GM23338 (cell line): ENCODE data around the gene CMTM6. TPM values are rescaled to one million over a fixed set of nuclear protein-coding genes. Genes with fewer than 3 reads are reported as not detected.

Experiments
- ATAC-seq: fragments of 200-7000 bp; cut with Tn5 transposase; 3 replicates; pipeline ENCODE4 v1.9.1; 2020
- DNase-seq: peaks from one replicate; pipeline ENCODE4 v3.0.0-alpha.2; 2015; ENCODE audit warnings: low spot score
- H2AFZ ChIP-seq: fragments of 200-600 bp; sonication (generic); 2 replicates; pipeline ENCODE4 v1.8.0; 2016; ENCODE audit warnings: antibody characterized with exemption, mild to moderate bottlenecking, moderate library complexity
- H3F3A ChIP-seq: fragments of 200-600 bp; sonication (generic); replicated peaks from 2 replicates; pipeline ENCODE4 v1.8.0; 2017; ENCODE audit warnings: antibody characterized with exemption, mixed run types, low read depth
- H3K27ac ChIP-seq: fragments of 200-600 bp; sonication (generic); 2 replicates; pipeline ENCODE4 v1.6.1; 2016; ENCODE audit warnings: low read depth
- H3K27me3 ChIP-seq: fragments of 200-600 bp; sonication (generic); 2 replicates; pipeline ENCODE4 v1.8.0; 2016; ENCODE audit warnings: mild to moderate bottlenecking, mixed run types, moderate library complexity; ENCODE audit not compliant: insufficient read depth
- H3K36me3 ChIP-seq: fragments of 200-600 bp; sonication (generic); 2 replicates; pipeline ENCODE4 v1.8.0; 2016; ENCODE audit warnings: mild to moderate bottlenecking; ENCODE audit not compliant: insufficient read depth
- H3K4me1 ChIP-seq: fragments of 200-600 bp; sonication (generic); 2 replicates; pipeline ENCODE4 v1.8.0; 2016; ENCODE audit warnings: mild to moderate bottlenecking, moderate library complexity; ENCODE audit not compliant: insufficient read depth
- H3K4me2 ChIP-seq: fragments of 200-600 bp; sonication (generic); 2 replicates; pipeline ENCODE4 v1.7.1; 2017; ENCODE audit warnings: mixed run types
- H3K4me3 ChIP-seq: fragments of 200-600 bp; sonication (generic); 2 replicates; pipeline ENCODE4 v1.6.1; 2016; ENCODE audit warnings: mixed run types
- H3K79me2 ChIP-seq: fragments of 200-600 bp; sonication (generic); replicated peaks from 2 replicates; pipeline ENCODE4 v1.8.0; 2017; ENCODE audit warnings: mild to moderate bottlenecking; ENCODE audit not compliant: insufficient read depth
- H3K9me2 ChIP-seq: fragments of 200-600 bp; sonication (generic); 2 replicates; pipeline ENCODE4 v1.8.0; 2017; ENCODE audit not compliant: insufficient read depth
- H4K20me1 ChIP-seq: fragments of 200-600 bp; sonication (generic); replicated peaks from 2 replicates; pipeline ENCODE4 v1.8.0; 2017; ENCODE audit warnings: mild to moderate bottlenecking; ENCODE audit not compliant: insufficient read depth
- H3K27ac Mint-ChIP-seq: 2 replicates; pipeline ENCODE4 v1.8.0; 2020; ENCODE audit warnings: inconsistent platforms, mild to moderate bottlenecking, moderate library complexity, mixed read lengths
- H3K27me3 Mint-ChIP-seq: 3 replicates; pipeline ENCODE4 v1.8.0; 2022; ENCODE audit warnings: low read depth, mild to moderate bottlenecking, moderate library complexity, mixed read lengths, inconsistent platforms; ENCODE audit not compliant: insufficient read depth, poor library complexity
- H3K36me3 Mint-ChIP-seq: 3 replicates; pipeline ENCODE4 v1.8.0; 2021; ENCODE audit warnings: low read depth, mild to moderate bottlenecking, inconsistent platforms, moderate library complexity, mixed read lengths
- H3K4me1 Mint-ChIP-seq: 3 replicates; pipeline ENCODE4 v1.8.0; 2020; ENCODE audit warnings: mild to moderate bottlenecking, inconsistent platforms, mixed read lengths
- H3K4me3 Mint-ChIP-seq: 3 replicates; pipeline ENCODE4 v1.8.0; 2021; ENCODE audit warnings: moderate library complexity, mild to moderate bottlenecking, inconsistent platforms, mixed read lengths
- H3K9me3 Mint-ChIP-seq: 3 replicates; pipeline ENCODE4 v1.8.0; 2020; ENCODE audit warnings: moderate library complexity, mild to moderate bottlenecking, inconsistent platforms, mixed read lengths
- CREB1 ChIP-seq: fragments of 250-450 bp; sonication (Bioruptor Pico); IDR thresholded peaks from 2 replicates; pipeline ENCODE4 v1.5.0; 2020; ENCODE audit warnings: low read depth, mild to moderate bottlenecking, moderate library complexity
- EZH2 ChIP-seq: fragments of 200-600 bp; sonication (generic); IDR thresholded peaks from one replicate; pipeline ENCODE4 v1.8.0; 2017; ENCODE audit warnings: antibody characterized with exemption, mild to moderate bottlenecking, low read depth; ENCODE audit not compliant: unreplicated experiment
- EZH2phosphoT487 ChIP-seq: fragments of 200-600 bp; sonication (generic); IDR thresholded peaks from one replicate; pipeline ENCODE4 v1.8.1; 2018; ENCODE audit warnings: antibody characterized with exemption; ENCODE audit not compliant: unreplicated experiment
- JUNB ChIP-seq: IDR thresholded peaks from one replicate; pipeline ENCODE4 v1.6.1; 2016; ENCODE audit warnings: antibody characterized with exemption; ENCODE audit not compliant: unreplicated experiment
- NANOG ChIP-seq: IDR thresholded peaks from 2 replicates; pipeline ENCODE4 v1.6.1; 2016; ENCODE audit warnings: antibody characterized with exemption, borderline replicate concordance
- POLR2AphosphoS5 ChIP-seq: IDR thresholded peaks from 2 replicates; pipeline ENCODE4 v1.6.1; 2016; ENCODE audit warnings: antibody characterized with exemption, low read depth
- STAT1 ChIP-seq: IDR thresholded peaks from one replicate; pipeline ENCODE4 v1.6.1; 2016; ENCODE audit warnings: antibody characterized with exemption; ENCODE audit not compliant: unreplicated experiment
- ZNF114 ChIP-seq: fragments of 250-450 bp; sonication (Bioruptor Pico); IDR thresholded peaks from 2 replicates; pipeline ENCODE4 v1.5.0; 2020; ENCODE audit warnings: mild to moderate bottlenecking, moderate library complexity
- polyA plus RNA-seq: library from polyadenylated mRNA; unstranded; fragments of >200 nt; fragmentation: Nextera tagmentation; extraction: Ambion mirVana; gene quantifications from 2 replicates; pipeline ENCODE4 v1.2.1, GENCODE V29; 2016
- total RNA-seq: library from RNA; depleted of rRNA; stranded (reverse); fragments of >200 nt; shearing (Covaris generic); gene quantifications from 2 replicates; pipeline ENCODE4 v1.2.3, GENCODE V29; 2014
- TF ChIP-seq, protein P1 (sequence below): IDR thresholded peaks from one replicate; pipeline ENCODE4 v1.6.1; 2018; ENCODE audit warnings: antibody characterized with exemption; ENCODE audit not compliant: unreplicated experiment
- TF ChIP-seq, protein P2 (sequence below): IDR thresholded peaks from 2 replicates; pipeline ENCODE4 v1.6.1; 2016; ENCODE audit warnings: antibody characterized with exemption
- TF ChIP-seq, protein P3 (sequence below), 2 experiments: fragments of 200-600 bp in 1 of 2; sonication (generic) in 1 of 2; conservative IDR thresholded peaks; 2 replicates each; pipeline versions ENCODE4 v1.5.1 to v1.6.1; 2016 to 2017; ENCODE audit warnings: antibody characterized with exemption in 2 of 2, low read depth in 2 of 2, mild to moderate bottlenecking in 2 of 2, moderate library complexity in 1 of 2

CMTM6 gene
- total and polyA plus RNA-seq, 2 experiments from 2014 or later, result 42.3 to 123 TPM

- Histone ChIP-seq H3K27me3 (no peaks in the 10 kb centered on the region), H2AFZ (no peak overlapping the region), H3K27ac (no peak overlapping the region), H3K4me3 (no peak overlapping the region), H3K79me2 (peaks cover 70% of the 10 kb centered on the region), H3F3A (peaks cover 4% of the 10 kb centered on the region; the same call in 1 of the 2 replicates), H3K9me2 (no peaks in the 10 kb centered on the region), H3K4me1 (peaks cover 20% of the 10 kb centered on the region), H4K20me1 (0 out of 2 replicates have a peak, but pooled peaks cover 5% of the 10 kb centered on the region), H3K4me2 (no peak overlapping the region), H3K36me3 (no peaks in the 10 kb centered on the region)
- no peak for DNase-seq
- peaks cover 6% of the 10 kb centered on the region; the same call in 2 of the 3 replicates for H3K36me3 Mint-ChIP-seq
- no peak overlapping the region for H3K27ac Mint-ChIP-seq
- TF ChIP-seq NANOG, result no peak
- TF ChIP-seq ZNF114 (CRISPR knock-in tag), result no peak
- no peak for TF ChIP-seq POLR2AphosphoS5
- TF ChIP-seq CREB1 (CRISPR knock-in tag), result no peak
- no peak for TF ChIP-seq EZH2
- TF ChIP-seq, protein P1, sequence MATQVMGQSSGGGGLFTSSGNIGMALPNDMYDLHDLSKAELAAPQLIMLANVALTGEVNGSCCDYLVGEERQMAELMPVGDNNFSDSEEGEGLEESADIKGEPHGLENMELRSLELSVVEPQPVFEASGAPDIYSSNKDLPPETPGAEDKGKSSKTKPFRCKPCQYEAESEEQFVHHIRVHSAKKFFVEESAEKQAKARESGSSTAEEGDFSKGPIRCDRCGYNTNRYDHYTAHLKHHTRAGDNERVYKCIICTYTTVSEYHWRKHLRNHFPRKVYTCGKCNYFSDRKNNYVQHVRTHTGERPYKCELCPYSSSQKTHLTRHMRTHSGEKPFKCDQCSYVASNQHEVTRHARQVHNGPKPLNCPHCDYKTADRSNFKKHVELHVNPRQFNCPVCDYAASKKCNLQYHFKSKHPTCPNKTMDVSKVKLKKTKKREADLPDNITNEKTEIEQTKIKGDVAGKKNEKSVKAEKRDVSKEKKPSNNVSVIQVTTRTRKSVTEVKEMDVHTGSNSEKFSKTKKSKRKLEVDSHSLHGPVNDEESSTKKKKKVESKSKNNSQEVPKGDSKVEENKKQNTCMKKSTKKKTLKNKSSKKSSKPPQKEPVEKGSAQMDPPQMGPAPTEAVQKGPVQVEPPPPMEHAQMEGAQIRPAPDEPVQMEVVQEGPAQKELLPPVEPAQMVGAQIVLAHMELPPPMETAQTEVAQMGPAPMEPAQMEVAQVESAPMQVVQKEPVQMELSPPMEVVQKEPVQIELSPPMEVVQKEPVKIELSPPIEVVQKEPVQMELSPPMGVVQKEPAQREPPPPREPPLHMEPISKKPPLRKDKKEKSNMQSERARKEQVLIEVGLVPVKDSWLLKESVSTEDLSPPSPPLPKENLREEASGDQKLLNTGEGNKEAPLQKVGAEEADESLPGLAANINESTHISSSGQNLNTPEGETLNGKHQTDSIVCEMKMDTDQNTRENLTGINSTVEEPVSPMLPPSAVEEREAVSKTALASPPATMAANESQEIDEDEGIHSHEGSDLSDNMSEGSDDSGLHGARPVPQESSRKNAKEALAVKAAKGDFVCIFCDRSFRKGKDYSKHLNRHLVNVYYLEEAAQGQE, result no peak
- TF ChIP-seq, protein P2, sequence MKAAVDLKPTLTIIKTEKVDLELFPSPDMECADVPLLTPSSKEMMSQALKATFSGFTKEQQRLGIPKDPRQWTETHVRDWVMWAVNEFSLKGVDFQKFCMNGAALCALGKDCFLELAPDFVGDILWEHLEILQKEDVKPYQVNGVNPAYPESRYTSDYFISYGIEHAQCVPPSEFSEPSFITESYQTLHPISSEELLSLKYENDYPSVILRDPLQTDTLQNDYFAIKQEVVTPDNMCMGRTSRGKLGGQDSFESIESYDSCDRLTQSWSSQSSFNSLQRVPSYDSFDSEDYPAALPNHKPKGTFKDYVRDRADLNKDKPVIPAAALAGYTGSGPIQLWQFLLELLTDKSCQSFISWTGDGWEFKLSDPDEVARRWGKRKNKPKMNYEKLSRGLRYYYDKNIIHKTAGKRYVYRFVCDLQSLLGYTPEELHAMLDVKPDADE, result no peak
- TF ChIP-seq EZH2phosphoT487, result no peak
- H3K4me3 Mint-ChIP-seq, result no peak overlapping the region
- no peak for ATAC-seq
- no peaks in the 10 kb centered on the region for H3K9me3 Mint-ChIP-seq
- H3K27me3 Mint-ChIP-seq, result no peaks in the 10 kb centered on the region
- H3K4me1 Mint-ChIP-seq, result peaks cover 21% of the 10 kb centered on the region
Measured at GRCh38 chr3:32498992-32499391, 3.7 kb downstream of the CMTM6 start.

- no peak overlapping the region for H3K4me3 Mint-ChIP-seq
- Histone ChIP-seq H3K9me2 (no peaks in the 10 kb centered on the region), H3F3A (0 out of 2 replicates have a peak, but pooled peaks cover 4% of the 10 kb centered on the region), H3K79me2 (peaks cover 78% of the 10 kb centered on the region), H3K27ac (no peak overlapping the region), H3K4me1 (peaks cover 12% of the 10 kb centered on the region), H3K27me3 (no peaks in the 10 kb centered on the region), H3K4me2 (no peak overlapping the region), H2AFZ (no peak overlapping the region), H4K20me1 (peaks cover 5% of the 10 kb centered on the region; the same call in 1 of the 2 replicates), H3K36me3 (no peaks in the 10 kb centered on the region), H3K4me3 (no peak overlapping the region)
- no peaks in the 10 kb centered on the region for H3K9me3 Mint-ChIP-seq
- no peaks in the 10 kb centered on the region for H3K27me3 Mint-ChIP-seq
- no peak overlapping the region for H3K27ac Mint-ChIP-seq
- TF ChIP-seq EZH2phosphoT487 (no peak), ZNF114 (CRISPR knock-in tag) (no peak), STAT1 (no peak), NANOG (no peak), POLR2AphosphoS5 (no peak), JUNB (no peak), EZH2 (no peak)
- TF ChIP-seq, protein P3, sequence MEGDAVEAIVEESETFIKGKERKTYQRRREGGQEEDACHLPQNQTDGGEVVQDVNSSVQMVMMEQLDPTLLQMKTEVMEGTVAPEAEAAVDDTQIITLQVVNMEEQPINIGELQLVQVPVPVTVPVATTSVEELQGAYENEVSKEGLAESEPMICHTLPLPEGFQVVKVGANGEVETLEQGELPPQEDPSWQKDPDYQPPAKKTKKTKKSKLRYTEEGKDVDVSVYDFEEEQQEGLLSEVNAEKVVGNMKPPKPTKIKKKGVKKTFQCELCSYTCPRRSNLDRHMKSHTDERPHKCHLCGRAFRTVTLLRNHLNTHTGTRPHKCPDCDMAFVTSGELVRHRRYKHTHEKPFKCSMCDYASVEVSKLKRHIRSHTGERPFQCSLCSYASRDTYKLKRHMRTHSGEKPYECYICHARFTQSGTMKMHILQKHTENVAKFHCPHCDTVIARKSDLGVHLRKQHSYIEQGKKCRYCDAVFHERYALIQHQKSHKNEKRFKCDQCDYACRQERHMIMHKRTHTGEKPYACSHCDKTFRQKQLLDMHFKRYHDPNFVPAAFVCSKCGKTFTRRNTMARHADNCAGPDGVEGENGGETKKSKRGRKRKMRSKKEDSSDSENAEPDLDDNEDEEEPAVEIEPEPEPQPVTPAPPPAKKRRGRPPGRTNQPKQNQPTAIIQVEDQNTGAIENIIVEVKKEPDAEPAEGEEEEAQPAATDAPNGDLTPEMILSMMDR (conservative IDR thresholded peaks at IDR 0.05; ENCODE audit: low read depth in 2 of 2), result no peak
- TF ChIP-seq, protein P1, result no peak
- peaks cover 6% of the 10 kb centered on the region; the same call in 2 of the 3 replicates for H3K36me3 Mint-ChIP-seq
- peaks cover 15% of the 10 kb centered on the region for H3K4me1 Mint-ChIP-seq
- DNase-seq, result no peak
- no peak for ATAC-seq
Measured at GRCh38 chr3:32498252-32498651, 4.4 kb downstream of the CMTM6 start.
